K562 (cell line): Measurements from ENCODE around the gene IRF4. TPM values are rescaled to one million over a fixed set of nuclear protein-coding genes. Genes with fewer than 3 reads are reported as not detected.

Experiments
- ATAC-seq: fragments of 200-7000 bp; cut with Tn5 transposase; 3 replicates; pipeline ENCODE4 v1.9.1; 2020; ENCODE audit warnings: moderate library complexity
- BruUV-seq: library from RNA; stranded (reverse); fragments of 400-500 nt; replicated peaks from 2 replicates; lab custom pipeline; 2021; lab: Mats Ljungman, UMichigan
- CTCF ChIA-PET: fragments of 300-600 bp; formaldehyde crosslinking; extraction: SDS; loops from one replicate; lab custom pipeline; 2021; ENCODE audit warnings: low intra/inter-chr PET ratio; lab: Yijun Ruan, JAX
- POLR2A ChIA-PET: fragments of 300-600, 350-650 bp; sonication (Branson Sonifier 250); formaldehyde crosslinking; extraction: SDS; loops from one replicate; lab custom pipeline; 2021; ENCODE audit warnings: antibody characterized with exemption, inconsistent platforms; lab: Yijun Ruan, JAX
- DNase-seq, 4 experiments: peaks; one replicate each; pipeline versions ENCODE4 v3.0.0 to v3.0.0-alpha.2; 2011 to 2018; ENCODE audit warnings: low spot score in 3 of 4, mixed read lengths in 3 of 4; ENCODE audit errors: extremely low read depth in 1 of 4
- FAIRE-seq: peaks from 2 replicates; lab custom pipeline; 2011; peaks lifted over from hg19 to GRCh38; lab: Jason Lieb, UNC
- H2AFZ ChIP-seq: 2 replicates; pipeline ENCODE4 v1.6.0; 2011; ENCODE audit warnings: low read depth, low read length, control low read depth, inconsistent platforms
- H3K27ac ChIP-seq: fragments of 200-600 bp; 3 replicates; pipeline ENCODE4 v1.8.0; 2011; ENCODE audit warnings: low read depth, mild to moderate bottlenecking, control low read depth, inconsistent platforms, low read length, moderate library complexity, mixed read lengths; ENCODE audit errors: extremely low read depth
- H3K27me3 ChIP-seq, 2 experiments: fragments of 300-600 bp in 1 of 2; 2 replicates in 1 of 2; 3 replicates in 1 of 2; pipeline versions ENCODE4 v1.6.0 to v1.8.0; 2011; ENCODE audit warnings: inconsistent platforms in 2 of 2, low read length in 2 of 2, mild to moderate bottlenecking in 1 of 2, mixed read lengths in 1 of 2, moderate library complexity in 1 of 2; ENCODE audit not compliant: control insufficient read depth in 2 of 2, insufficient read depth in 2 of 2
- H3K36me3 ChIP-seq: fragments of 300-600 bp; 3 replicates; pipeline ENCODE4 v1.8.0; 2011; ENCODE audit warnings: mild to moderate bottlenecking, low read length, inconsistent platforms; ENCODE audit not compliant: control insufficient read depth, insufficient read depth
- H3K4me1 ChIP-seq, 2 experiments: fragments of 200-600 bp in 1 of 2; replicated peaks in 1 of 2; 2 replicates in 1 of 2; 3 replicates in 1 of 2; pipeline versions ENCODE4 v1.5.1 to v1.8.0; 2011; ENCODE audit warnings: inconsistent platforms in 2 of 2, low read length in 2 of 2, mild to moderate bottlenecking in 1 of 2, mixed read lengths in 1 of 2, moderate library complexity in 1 of 2; ENCODE audit not compliant: control insufficient read depth in 2 of 2, insufficient read depth in 2 of 2
- H3K4me2 ChIP-seq: 2 replicates; pipeline ENCODE4 v1.6.1; 2011; ENCODE audit warnings: low read length, control low read depth, inconsistent platforms, mixed read lengths; ENCODE audit not compliant: insufficient read depth
- H3K4me3 ChIP-seq: fragments of 200-600 bp; sonication (generic), shearing (Covaris generic); 2 replicates; pipeline ENCODE4 v1.5.1; 2016; ENCODE audit warnings: control low read depth, inconsistent platforms
- H3K79me2 ChIP-seq: fragments of 200-600 bp; 3 replicates; pipeline ENCODE4 v1.8.0; 2011; ENCODE audit warnings: low read length, inconsistent platforms; ENCODE audit not compliant: control insufficient read depth, insufficient read depth
- H3K9ac ChIP-seq, 2 experiments: 2 replicates each; pipeline versions ENCODE4 v1.6.0 to v1.6.1; 2011; ENCODE audit warnings: low read depth in 2 of 2, low read length in 2 of 2, control low read depth in 1 of 2, inconsistent platforms in 1 of 2, mild to moderate bottlenecking in 1 of 2, mixed read lengths in 1 of 2; ENCODE audit not compliant: insufficient read depth in 1 of 2
- H3K9me1 ChIP-seq: one replicate; pipeline ENCODE4 v1.6.0; 2011; ENCODE audit warnings: inconsistent platforms, mild to moderate bottlenecking, low read length, moderate library complexity; ENCODE audit not compliant: control insufficient read depth, insufficient read depth
- H3K9me3 ChIP-seq: replicated peaks from 2 replicates; pipeline ENCODE4 v1.5.1; 2011; ENCODE audit warnings: low read depth, low read length, inconsistent platforms; ENCODE audit not compliant: control insufficient read depth, insufficient read depth
- H4K20me1 ChIP-seq: replicated peaks from 2 replicates; pipeline ENCODE4 v1.6.1; 2011; ENCODE audit warnings: low read length, inconsistent platforms, mixed read lengths; ENCODE audit not compliant: control insufficient read depth, insufficient read depth
- KDM4B ChIP-seq, 2 experiments: fragments of 450-650 bp in 1 of 2; sonication (generic) in 1 of 2; IDR thresholded peaks; 2 replicates each; pipeline ENCODE4 v1.6.1; 2016 to 2017; ENCODE audit warnings: borderline replicate concordance in 2 of 2, antibody characterized with exemption in 1 of 2, low read depth in 1 of 2, mild to moderate bottlenecking in 1 of 2
- WGBS: fragments of 100-300 bp; shearing (Covaris generic); methylation state at CpG from one replicate; pipeline ENCODE4 v1.1.6; 2016; ENCODE audit warnings: low coverage, mixed read lengths; ENCODE audit not compliant: insufficient coverage; ENCODE audit errors: missing lambda C conversion rate; 5-methylcytosine and 5-hydroxymethylcytosine counted together
- in situ Hi-C: fragments of 300-500 bp; cut with MboI; formaldehyde crosslinking; loops from 4 replicates; pipeline ENCODE4 v1.15.0; 2018; ENCODE audit warnings: inconsistent platforms, mixed read lengths
- intact Hi-C: fragments of 100-400 bp; cut with micrococcal nuclease; formaldehyde crosslinking; loops from 2 replicates; pipeline ENCODE4 v1.14.2; 2022
- polyA plus RNA-seq, 8 experiments: library from polyadenylated mRNA; depleted of rRNA in 4 of 8; stranded (reverse) in 5 of 8; unstranded in 3 of 8; fragments of >200 nt; fragmentation: Nextera tagmentation in 2 of 8; fragmentation: Illumina TruSeq in 1 of 8; extraction: Ambion mirVana in 2 of 8; extraction: Trizol in 1 of 8; gene quantifications; 2 replicates each; pipeline versions ENCODE4 v1.2.1 to v1.2.3, GENCODE V29; 2011 to 2014; ENCODE audit warnings: inconsistent platforms in 1 of 8, missing spikeins in 1 of 8
- total RNA-seq, 7 experiments: library from RNA; depleted of rRNA in 6 of 7; stranded (reverse); fragments of >200 nt in 6 of 7; fragmentation: Illumina TruSeq in 2 of 7; extraction: Trizol in 2 of 7; gene quantifications; 2 replicates each; pipeline versions ENCODE4 v1.2.1 to v1.2.3, GENCODE V29; 2011 to 2021; ENCODE audit warnings: low replicate concordance in 1 of 7
- TF ChIP-seq, protein P1 (sequence below), 2 experiments: IDR thresholded peaks; 2 replicates each; pipeline ENCODE4 v1.6.1; 2011; ENCODE audit warnings: borderline replicate concordance in 1 of 2, control low read depth in 1 of 2, low read depth in 1 of 2, low read length in 1 of 2, mild to moderate bottlenecking in 1 of 2, mixed read lengths in 1 of 2, moderate library complexity in 1 of 2; ENCODE audit not compliant: insufficient read depth in 1 of 2, insufficient read length in 1 of 2, poor library complexity in 1 of 2, severe bottlenecking in 1 of 2; ENCODE audit errors: extremely low read depth in 1 of 2

Gene IRF4
- total and polyA plus RNA-seq, 9 of the 15 experiments (the other 6 are each of a cell fraction or from before 2014, with no cell fraction given) = 0.05 to 0.33 (median 0.09) TPM; not detected in 6

DNA sequence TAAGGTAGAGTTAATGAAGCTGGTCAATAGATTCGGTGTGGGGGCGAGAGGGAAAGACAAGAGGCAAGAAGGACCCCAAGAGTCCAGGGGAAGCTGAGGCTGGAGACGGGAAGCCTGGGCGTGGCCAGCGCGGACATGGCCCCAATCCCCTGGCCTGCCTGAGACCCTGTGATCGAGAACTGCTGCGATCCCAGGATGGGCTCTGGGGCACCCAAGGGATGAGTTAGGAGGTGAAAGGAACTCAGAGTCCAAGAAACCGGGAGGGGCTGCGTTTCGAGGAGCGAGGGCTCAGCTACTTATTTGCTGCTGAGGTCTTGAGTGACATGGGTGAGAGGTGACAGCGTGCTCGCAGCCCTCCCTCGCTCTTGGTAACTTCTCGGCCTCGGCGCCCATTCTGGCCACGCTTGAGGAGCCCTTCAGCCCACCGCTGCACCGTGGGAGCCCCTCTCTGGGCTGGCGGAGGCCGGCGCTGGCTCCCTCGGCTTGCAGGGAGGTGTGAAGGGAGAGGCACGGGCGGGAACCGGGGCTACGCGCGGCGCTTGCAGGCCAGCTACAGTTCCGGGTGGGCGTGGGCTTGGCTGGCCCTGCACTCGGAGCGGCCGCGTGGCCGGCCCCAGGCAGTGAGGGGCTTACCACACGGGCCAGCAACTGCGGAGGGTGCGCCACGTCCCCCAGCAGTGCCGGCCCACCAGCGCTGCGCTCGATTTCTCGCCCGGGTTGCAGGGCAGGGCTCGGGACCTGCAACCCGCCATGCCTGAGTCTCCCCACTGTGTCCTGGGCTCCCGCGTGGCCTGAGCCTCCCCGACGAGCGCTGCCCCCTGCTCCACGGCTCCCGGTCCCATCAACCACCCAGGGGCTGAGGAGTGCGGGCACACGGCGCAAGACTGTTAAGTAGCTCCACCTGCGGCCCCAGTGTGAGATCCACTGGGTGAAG lies 58.2 kb downstream of the IRF4 start:
- H3K4me2 ChIP-seq = no peak overlapping the region
- peaks cover 29 to 79% of the 10 kb centered on the region in 2 experiments for H3K27me3 ChIP-seq
- no peaks in the 10 kb centered on the region for H4K20me1 ChIP-seq
- TF ChIP-seq, protein P1, sequence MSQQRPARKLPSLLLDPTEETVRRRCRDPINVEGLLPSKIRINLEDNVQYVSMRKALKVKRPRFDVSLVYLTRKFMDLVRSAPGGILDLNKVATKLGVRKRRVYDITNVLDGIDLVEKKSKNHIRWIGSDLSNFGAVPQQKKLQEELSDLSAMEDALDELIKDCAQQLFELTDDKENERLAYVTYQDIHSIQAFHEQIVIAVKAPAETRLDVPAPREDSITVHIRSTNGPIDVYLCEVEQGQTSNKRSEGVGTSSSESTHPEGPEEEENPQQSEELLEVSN (IDR thresholded peaks at IDR 0.05; ENCODE audit: borderline replicate concordance in 1 of 2, extremely low read depth in 1 of 2, insufficient read depth in 1 of 2, insufficient read length in 1 of 2, low read depth in 1 of 2, low read length in 1 of 2, poor library complexity in 1 of 2, severe bottlenecking in 1 of 2) = peak in 1 of 2 experiments; percentile 19
- TF ChIP-seq KDM4B (IDR thresholded peaks at IDR 0.05; ENCODE audit: borderline replicate concordance in 2 of 2, low read depth in 1 of 2) = no peak
- DNase-seq (no peak), ATAC-seq (no peak), FAIRE-seq (no peak)
- H3K9me1 ChIP-seq = no peaks in the 10 kb centered on the region
- CTCF ChIA-PET = no interaction called here
- H3K27ac ChIP-seq = no peak overlapping the region
- H3K4me1 ChIP-seq = peaks cover 0 to 6% of the 10 kb centered on the region in 2 experiments; a peak in 1 of 5 replicates
- POLR2A ChIA-PET = interaction anchor here (0.7 kb wide), 1 partner anchor 41 kb away, joined by 3 read pairs; no protein-coding TSS in a partner anchor
- H2AFZ ChIP-seq = no peak overlapping the region
- no peaks in the 10 kb centered on the region for H3K79me2 ChIP-seq
- intact Hi-C loops (no loop called here), in situ Hi-C loops (no loop called here)
- H3K9me3 ChIP-seq = no peaks in the 10 kb centered on the region
- WGBS = 24% methylated on average over 59 of the region's 62 CpGs
- no peak overlapping the region for H3K9ac ChIP-seq
- BruUV-seq = no TSS peak
- H3K4me3 ChIP-seq = no peak overlapping the region
- no peaks in the 10 kb centered on the region for H3K36me3 ChIP-seq
